ENCODE data around the gene CDK14.

- TF ChIP-seq CTCF (IDR thresholded peaks at IDR 0.05) (no peak), POLR2A (IDR thresholded peaks at IDR 0.05) (no peak)
Measured at GRCh38 chr7:90760892-90761291, 164.8 kb downstream of the CDK14 start.

Data from esophagus squamous epithelium (tissue), 4 donors.